Esophagus muscularis mucosa (tissue), 4 donors: Measurements from ENCODE around the gene DSC3.
"Not testable (repeated sequence)": the region's sequence is repeated elsewhere in the genome, so short reads cannot be mapped to it uniquely, and the experiment has no call there.

Source experiments
- EP300 ChIP-seq: sonication (generic); formaldehyde crosslinking; IDR thresholded peaks from one replicate; pipeline ENCODE4 v1.6.1; 2017; ENCODE audit warnings: antibody characterized with exemption
- POLR2A ChIP-seq: fragments of 450-650 bp; IDR thresholded peaks from one replicate; pipeline ENCODE4 v1.6.1; 2017; ENCODE audit warnings: antibody characterized with exemption, moderate library complexity, mild to moderate bottlenecking, low read depth
- TF ChIP-seq, protein P1 (sequence below), 3 experiments: fragments of 200-600 bp in 2 of 3; fragments of 450-650 bp in 1 of 3; sonication (generic) in 2 of 3; IDR thresholded peaks; one replicate each; pipeline ENCODE4 v1.5.1; 2017 to 2019; ENCODE audit warnings: antibody characterized with exemption in 3 of 3, mild to moderate bottlenecking in 2 of 3, moderate library complexity in 1 of 3

DNA sequence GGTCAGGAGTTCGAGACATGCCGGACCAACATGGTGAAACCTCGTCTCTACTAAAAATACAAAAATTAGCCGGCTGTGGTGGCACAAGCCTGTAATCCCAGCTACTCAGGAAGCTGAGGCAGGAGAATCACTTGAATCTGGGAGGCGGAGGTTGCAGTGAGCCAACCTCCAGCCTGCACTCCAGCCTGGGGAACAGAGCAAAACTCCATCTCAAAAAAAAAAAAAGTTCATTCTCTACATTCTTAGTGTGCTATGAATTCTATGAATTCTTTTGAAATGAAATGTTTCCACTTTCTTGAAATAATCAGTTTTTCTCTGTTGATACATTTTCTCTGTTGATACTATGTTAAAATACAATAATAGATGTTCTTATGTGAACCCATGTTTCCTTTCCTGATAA is 4.9 kb downstream of the DSC3 start:
- TF ChIP-seq, protein P1, sequence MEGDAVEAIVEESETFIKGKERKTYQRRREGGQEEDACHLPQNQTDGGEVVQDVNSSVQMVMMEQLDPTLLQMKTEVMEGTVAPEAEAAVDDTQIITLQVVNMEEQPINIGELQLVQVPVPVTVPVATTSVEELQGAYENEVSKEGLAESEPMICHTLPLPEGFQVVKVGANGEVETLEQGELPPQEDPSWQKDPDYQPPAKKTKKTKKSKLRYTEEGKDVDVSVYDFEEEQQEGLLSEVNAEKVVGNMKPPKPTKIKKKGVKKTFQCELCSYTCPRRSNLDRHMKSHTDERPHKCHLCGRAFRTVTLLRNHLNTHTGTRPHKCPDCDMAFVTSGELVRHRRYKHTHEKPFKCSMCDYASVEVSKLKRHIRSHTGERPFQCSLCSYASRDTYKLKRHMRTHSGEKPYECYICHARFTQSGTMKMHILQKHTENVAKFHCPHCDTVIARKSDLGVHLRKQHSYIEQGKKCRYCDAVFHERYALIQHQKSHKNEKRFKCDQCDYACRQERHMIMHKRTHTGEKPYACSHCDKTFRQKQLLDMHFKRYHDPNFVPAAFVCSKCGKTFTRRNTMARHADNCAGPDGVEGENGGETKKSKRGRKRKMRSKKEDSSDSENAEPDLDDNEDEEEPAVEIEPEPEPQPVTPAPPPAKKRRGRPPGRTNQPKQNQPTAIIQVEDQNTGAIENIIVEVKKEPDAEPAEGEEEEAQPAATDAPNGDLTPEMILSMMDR (IDR thresholded peaks at IDR 0.05), result not testable (repeated sequence)
- TF ChIP-seq EP300, POLR2A: not testable (repeated sequence)
